OCI-LY7 (cell line): ENCODE results near the gene CACNA1I. TPM values are rescaled to one million over a fixed set of nuclear protein-coding genes. Genes with fewer than 3 reads are reported as not detected.
A peak's percentile ranks its signal among the peaks of the same experiment; 100 is the strongest.

Experiments
- BruUV-seq: library from RNA; stranded (reverse); fragments of 400-500 nt; replicated peaks from 2 replicates; lab custom pipeline; 2021; lab: Mats Ljungman, UMichigan
- CTCF ChIA-PET: fragments of 300-600 bp; sonication (Branson Sonifier 250); formaldehyde crosslinking; loops from one replicate; lab custom pipeline; 2022; ENCODE audit warnings: antibody characterized with exemption; ENCODE audit not compliant: unreplicated experiment; lab: Charles Lee
- POLR2A ChIA-PET: fragments of 300-600 bp; sonication (Branson Sonifier 250); formaldehyde crosslinking; loops from one replicate; lab custom pipeline; 2022; ENCODE audit warnings: antibody characterized with exemption; lab: Charles Lee
- DNase-seq: peaks from one replicate; pipeline ENCODE4 v3.0.0-alpha.2; 2015; ENCODE audit warnings: low spot score
- H2AFZ ChIP-seq: fragments of 200-600 bp; sonication (generic), shearing (Covaris generic); 2 replicates; pipeline ENCODE4 v1.6.1; 2014; ENCODE audit warnings: mild to moderate bottlenecking, antibody characterized with exemption, low read length, moderate library complexity
- H3K27ac ChIP-seq: fragments of 200-600 bp; sonication (generic); 2 replicates; pipeline ENCODE4 v1.5.1; 2014; ENCODE audit warnings: mixed run types, low read depth, mild to moderate bottlenecking, moderate library complexity, low read length, inconsistent platforms; ENCODE audit not compliant: poor library complexity, severe bottlenecking
- H3K36me3 ChIP-seq: fragments of 200-600 bp; sonication (generic); 2 replicates; pipeline ENCODE4 v1.6.1; 2014; ENCODE audit warnings: mild to moderate bottlenecking, antibody characterized with exemption, low read length, moderate library complexity, mixed read lengths; ENCODE audit not compliant: insufficient read depth
- H3K4me1 ChIP-seq: fragments of 200-600 bp; sonication (generic); 2 replicates; pipeline ENCODE4 v1.5.1; 2014; ENCODE audit warnings: mild to moderate bottlenecking, low read length; ENCODE audit not compliant: insufficient read depth, poor library complexity, severe bottlenecking
- H3K4me2 ChIP-seq: fragments of 200-600 bp; sonication (generic); 2 replicates; pipeline ENCODE4 v1.6.1; 2014; ENCODE audit warnings: mild to moderate bottlenecking, low read length
- H3K4me3 ChIP-seq: fragments of 200-600 bp; sonication (generic); 2 replicates; pipeline ENCODE4 v1.5.1; 2014; ENCODE audit warnings: mild to moderate bottlenecking, low read depth, low read length; ENCODE audit not compliant: poor library complexity, severe bottlenecking
- H3K79me2 ChIP-seq: fragments of 200-600 bp; sonication (generic); 2 replicates; pipeline ENCODE4 v1.6.1; 2016; ENCODE audit warnings: low read depth, mild to moderate bottlenecking, low read length, moderate library complexity, mixed read lengths; ENCODE audit not compliant: insufficient read depth
- H3K9me2 ChIP-seq: fragments of 200-600 bp; sonication (generic); 2 replicates; pipeline ENCODE4 v1.6.1; 2016; ENCODE audit warnings: mild to moderate bottlenecking, low read length, mixed read lengths; ENCODE audit not compliant: insufficient read depth
- H3K9me3 ChIP-seq: fragments of 200-600 bp; sonication (generic); 2 replicates; pipeline ENCODE4 v1.6.1; 2014; ENCODE audit warnings: mild to moderate bottlenecking, mixed run types, low read length, mixed read lengths
- H4K20me1 ChIP-seq: fragments of 200-600 bp; sonication (generic); 2 replicates; pipeline ENCODE4 v1.6.1; 2014; ENCODE audit warnings: mild to moderate bottlenecking, antibody characterized with exemption, low read length, moderate library complexity, mixed read lengths; ENCODE audit not compliant: insufficient read depth
- EZH2phosphoT487 ChIP-seq: fragments of 200-600 bp; sonication (generic); IDR thresholded peaks from 2 replicates; pipeline ENCODE4 v1.6.1; 2018; ENCODE audit warnings: low read depth, borderline replicate concordance, mild to moderate bottlenecking, mixed run types, antibody characterized with exemption, low read length, moderate library complexity, mixed read lengths
- intact Hi-C: fragments of 100-400 bp; cut with micrococcal nuclease; formaldehyde crosslinking; loops from one replicate; pipeline ENCODE4 v1.10.0; 2022; ENCODE audit not compliant: unreplicated experiment
- total RNA-seq, 2 experiments: library from RNA; depleted of rRNA in 1 of 2; stranded (reverse); fragments of >200 nt in 1 of 2; shearing (Covaris generic) in 1 of 2; gene quantifications; 2 replicates each; pipeline ENCODE4 v1.2.3, GENCODE V29; 2014 to 2022
- TF ChIP-seq, protein P1 (sequence below): fragments of 200-600 bp; sonication (generic); conservative IDR thresholded peaks from 2 replicates; pipeline ENCODE4 v1.5.1; 2014; ENCODE audit warnings: mild to moderate bottlenecking, antibody characterized with exemption, low read length, moderate library complexity, mixed read lengths

The CACNA1I gene
- total RNA-seq, 2 experiments from 2014 or later: 0.03 TPM; not detected in 1

DNA sequence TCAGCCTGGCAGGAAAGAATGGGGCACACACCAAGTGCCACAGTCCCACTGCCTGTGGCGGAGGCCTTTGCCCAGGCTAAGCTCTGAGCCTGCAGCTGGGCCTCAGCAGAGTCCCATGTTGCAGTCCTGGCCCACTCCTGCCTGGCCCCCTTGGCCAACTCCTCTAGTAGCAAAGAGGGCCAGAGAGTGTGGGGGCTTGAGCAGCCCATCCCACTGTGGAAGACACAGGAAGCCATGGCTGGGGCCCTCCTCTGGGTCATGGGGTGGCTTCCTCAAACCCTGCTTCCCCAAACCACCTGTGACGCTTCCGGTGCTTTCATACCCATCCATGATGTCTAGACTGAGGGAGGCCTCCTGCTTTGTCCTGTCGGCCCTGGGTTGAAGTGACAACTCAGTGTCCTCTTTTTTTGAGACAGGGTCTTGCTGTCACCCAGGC lies 43.8 kb upstream of the CACNA1I start:
- TF ChIP-seq, protein P1, sequence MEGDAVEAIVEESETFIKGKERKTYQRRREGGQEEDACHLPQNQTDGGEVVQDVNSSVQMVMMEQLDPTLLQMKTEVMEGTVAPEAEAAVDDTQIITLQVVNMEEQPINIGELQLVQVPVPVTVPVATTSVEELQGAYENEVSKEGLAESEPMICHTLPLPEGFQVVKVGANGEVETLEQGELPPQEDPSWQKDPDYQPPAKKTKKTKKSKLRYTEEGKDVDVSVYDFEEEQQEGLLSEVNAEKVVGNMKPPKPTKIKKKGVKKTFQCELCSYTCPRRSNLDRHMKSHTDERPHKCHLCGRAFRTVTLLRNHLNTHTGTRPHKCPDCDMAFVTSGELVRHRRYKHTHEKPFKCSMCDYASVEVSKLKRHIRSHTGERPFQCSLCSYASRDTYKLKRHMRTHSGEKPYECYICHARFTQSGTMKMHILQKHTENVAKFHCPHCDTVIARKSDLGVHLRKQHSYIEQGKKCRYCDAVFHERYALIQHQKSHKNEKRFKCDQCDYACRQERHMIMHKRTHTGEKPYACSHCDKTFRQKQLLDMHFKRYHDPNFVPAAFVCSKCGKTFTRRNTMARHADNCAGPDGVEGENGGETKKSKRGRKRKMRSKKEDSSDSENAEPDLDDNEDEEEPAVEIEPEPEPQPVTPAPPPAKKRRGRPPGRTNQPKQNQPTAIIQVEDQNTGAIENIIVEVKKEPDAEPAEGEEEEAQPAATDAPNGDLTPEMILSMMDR: no peak
- TF ChIP-seq EZH2phosphoT487: no peak
- Histone ChIP-seq H3K27ac (peak overlapping the region; percentile 95), H3K4me1 (peaks cover 92% of the 10 kb centered on the region), H3K4me2 (peak overlapping the region; percentile 81), H2AFZ (no peak overlapping the region), H3K79me2 (peaks cover 45% of the 10 kb centered on the region), H3K4me3 (peak overlapping the region; percentile 97), H4K20me1 (peaks cover 18% of the 10 kb centered on the region; the same call in 1 of the 2 replicates), H3K9me3 (no peaks in the 10 kb centered on the region), H3K36me3 (peaks cover 84% of the 10 kb centered on the region), H3K9me2 (no peaks in the 10 kb centered on the region)
- DNase-seq: peak; percentile 85
- POLR2A ChIA-PET: interaction anchor here (0.6 to 1.6 kb wide), 2 partner anchors 25 to 924 kb away, joined by 3 to 8 read pairs; partner anchors contain the start of gene MIEF1
- CTCF ChIA-PET: interaction anchor here (3.2 kb wide), 1 partner anchor 30 kb away, joined by 17 read pairs; no protein-coding TSS in a partner anchor
- intact Hi-C loops: loop anchor here (5.0 kb wide), 3 partner anchors 129 to 374 kb away; partner anchors contain the start of genes CBX7 and TAB1
- no TSS peak for BruUV-seq

DNA sequence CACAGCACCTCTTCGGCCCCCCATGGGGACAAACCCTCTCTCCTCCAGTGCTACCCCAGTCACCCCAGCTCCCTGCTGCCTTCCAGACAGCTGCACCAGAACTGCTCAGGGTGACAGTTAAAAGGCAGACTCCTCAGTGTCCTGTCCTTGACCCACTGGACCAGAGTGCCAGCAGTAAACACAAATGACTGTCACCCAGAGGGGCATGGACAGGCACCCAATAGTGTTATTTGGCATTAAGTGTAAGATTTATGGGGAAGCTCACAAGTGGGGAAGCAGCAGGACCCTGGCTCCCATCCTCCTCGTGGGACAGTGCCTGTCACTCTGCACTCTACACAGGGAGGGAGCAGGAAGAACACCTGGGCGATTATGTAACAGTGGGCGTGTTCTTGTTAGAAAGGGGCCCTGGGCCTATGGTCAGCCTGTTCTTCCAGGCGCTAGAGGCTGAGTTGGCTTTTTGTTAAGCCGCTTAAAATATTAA lies 43.0 kb upstream of the CACNA1I start:
- intact Hi-C loops: loop anchor here (5.0 kb wide), 3 partner anchors 130 to 375 kb away; partner anchors contain the start of genes CBX7 and TAB1
- Histone ChIP-seq H3K27ac (peak overlapping the region; percentile 95), H3K9me3 (no peaks in the 10 kb centered on the region), H4K20me1 (peaks cover 11% of the 10 kb centered on the region; the same call in 1 of the 2 replicates), H3K36me3 (peaks cover 77% of the 10 kb centered on the region), H2AFZ (no peak overlapping the region), H3K9me2 (no peaks in the 10 kb centered on the region), H3K4me1 (peaks cover 91% of the 10 kb centered on the region), H3K4me3 (peak overlapping the region; percentile 97), H3K79me2 (peaks cover 44% of the 10 kb centered on the region), H3K4me2 (peak overlapping the region; percentile 81)
- TF ChIP-seq, protein P1: no peak
- TF ChIP-seq EZH2phosphoT487: no peak
- no TSS peak for BruUV-seq
- DNase-seq: peak; percentile 77
- POLR2A ChIA-PET: interaction anchor here (1.5 to 1.6 kb wide), 2 partner anchors 26 to 80 kb away, joined by 4 to 8 read pairs; partner anchors contain the start of gene MIEF1
- CTCF ChIA-PET: interaction anchor here (3.2 kb wide), 1 partner anchor 31 kb away, joined by 17 read pairs; no protein-coding TSS in a partner anchor
